HCT116 (cell line): Measurements from ENCODE around the gene PCNP. TPM values are rescaled to one million over a fixed set of nuclear protein-coding genes. Genes with fewer than 3 reads are reported as not detected.
A peak's percentile ranks its signal among the peaks of the same experiment; 100 is the strongest.

Source experiments
- ATAC-seq: fragments of 200-7000 bp; cut with Tn5 transposase; 2 replicates; pipeline ENCODE4 v1.9.1; 2020; ENCODE audit warnings: mild to moderate bottlenecking, moderate library complexity
- BruUV-seq: library from RNA; stranded (reverse); fragments of 400-500 nt; replicated peaks from 2 replicates; lab custom pipeline; 2021; lab: Mats Ljungman, UMichigan
- CTCF ChIA-PET: fragments of 300-600 bp; sonication (Branson Sonifier 250); formaldehyde crosslinking; loops from one replicate; lab custom pipeline; 2021; ENCODE audit warnings: antibody characterized with exemption; lab: Charles Lee
- POLR2A ChIA-PET: fragments of 300-600, 350-600 bp; sonication (Branson Sonifier 250); formaldehyde crosslinking; loops from one replicate; lab custom pipeline; 2021; ENCODE audit warnings: antibody characterized with exemption; lab: Charles Lee
- RAD21 ChIA-PET, 2 experiments: fragments of 300-600 bp; sonication (Branson Sonifier 250); formaldehyde crosslinking; loops; one replicate each; lab custom pipeline; 2023; ENCODE audit warnings: low total read pairs in 2 of 2; ENCODE audit not compliant: uncharacterized antibody in 2 of 2, unreplicated experiment in 2 of 2, low non-redundant PET in 1 of 2; lab: Charles Lee
- DNase-seq: peaks from one replicate; pipeline ENCODE4 v3.0.0-alpha.2; 2010; ENCODE audit warnings: low read depth, low spot score
- H2AFZ ChIP-seq: fragments of 200-600 bp; shearing (Covaris generic), sonication (generic); 2 replicates; pipeline ENCODE4 v1.6.1; 2017; ENCODE audit warnings: low read depth, mixed run types, mixed read lengths, antibody characterized with exemption, low read length; ENCODE audit not compliant: poor library complexity, severe bottlenecking
- H3K27ac ChIP-seq: 2 replicates; pipeline ENCODE4 v1.5.1; 2012; ENCODE audit warnings: low read depth, low read length
- H3K27me3 ChIP-seq: fragments of 200-600 bp; sonication (generic); 2 replicates; pipeline ENCODE4 v1.6.1; 2016; ENCODE audit warnings: mixed run types, low read length, mixed read lengths; ENCODE audit not compliant: insufficient read depth
- H3K36me3 ChIP-seq, 2 experiments: fragments of 200-500 bp in 1 of 2; fragments of 200-600 bp in 1 of 2; sonication (Bioruptor generic) in 1 of 2; sonication (generic) in 1 of 2; 2 replicates each; pipeline versions ENCODE4 v1.5.1 to v1.6.1; 2014 to 2016; ENCODE audit warnings: low read length in 2 of 2, inconsistent platforms in 1 of 2, mixed read lengths in 1 of 2, mixed run types in 1 of 2; ENCODE audit not compliant: insufficient read depth in 2 of 2, control insufficient read depth in 1 of 2
- H3K4me1 ChIP-seq, 2 experiments: fragments of 200-600 bp in 1 of 2; sonication (generic) in 1 of 2; 2 replicates each; pipeline versions ENCODE4 v1.5.1 to v1.6.1; 2012 to 2017; ENCODE audit warnings: low read length in 2 of 2, inconsistent platforms in 1 of 2, mild to moderate bottlenecking in 1 of 2, mixed read lengths in 1 of 2, mixed run types in 1 of 2, moderate library complexity in 1 of 2; ENCODE audit not compliant: insufficient read depth in 2 of 2, control insufficient read depth in 1 of 2
- H3K4me2 ChIP-seq: fragments of 200-600 bp; sonication (generic); 2 replicates; pipeline ENCODE4 v1.6.1; 2017; ENCODE audit warnings: mixed run types, low read length, mixed read lengths
- H3K4me3 ChIP-seq, 2 experiments: fragments of 200-600 bp in 1 of 2; sonication (generic) in 1 of 2; replicated peaks in 1 of 2; 2 replicates each; pipeline ENCODE4 v1.5.1; 2011 to 2016; ENCODE audit warnings: low read length in 2 of 2, control low read depth in 1 of 2, low read depth in 1 of 2, mild to moderate bottlenecking in 1 of 2, mixed read lengths in 1 of 2, mixed run types in 1 of 2
- H3K79me2 ChIP-seq: fragments of 200-600 bp; sonication (generic); 2 replicates; pipeline ENCODE4 v1.6.1; 2017; ENCODE audit warnings: mild to moderate bottlenecking, mixed run types, low read length, moderate library complexity, mixed read lengths; ENCODE audit not compliant: insufficient read depth
- H3K9ac ChIP-seq: fragments of 200-600 bp; sonication (generic); 2 replicates; pipeline ENCODE4 v1.6.1; 2016; ENCODE audit warnings: low read length, mixed read lengths
- H3K9me2 ChIP-seq: fragments of 200-600 bp; sonication (generic), shearing (Covaris generic); 2 replicates; pipeline ENCODE4 v1.6.1; 2017; ENCODE audit warnings: mixed run types, mild to moderate bottlenecking, moderate library complexity; ENCODE audit not compliant: insufficient read depth
- H3K9me3 ChIP-seq, 2 experiments: fragments of 200-500 bp in 1 of 2; fragments of 200-600 bp in 1 of 2; sonication (Bioruptor generic) in 1 of 2; sonication (generic) in 1 of 2; 2 replicates each; pipeline ENCODE4 v1.6.1; 2014 to 2017; ENCODE audit warnings: low read length in 2 of 2, mixed read lengths in 2 of 2, inconsistent platforms in 1 of 2, low read depth in 1 of 2, mild to moderate bottlenecking in 1 of 2, mixed run types in 1 of 2, moderate library complexity in 1 of 2; ENCODE audit not compliant: control insufficient read depth in 1 of 2, insufficient read depth in 1 of 2
- H4K20me1 ChIP-seq: fragments of 200-600 bp; sonication (generic), shearing (Covaris generic); 2 replicates; pipeline ENCODE4 v1.6.1; 2017; ENCODE audit warnings: mixed run types, mild to moderate bottlenecking, moderate library complexity; ENCODE audit not compliant: insufficient read depth
- RAD21 ChIP-seq: IDR thresholded peaks from 2 replicates; pipeline ENCODE4 v1.6.1; 2012; ENCODE audit warnings: low read depth, mild to moderate bottlenecking
- REST ChIP-seq: IDR thresholded peaks from 2 replicates; pipeline ENCODE4 v1.6.1; 2012; ENCODE audit warnings: low read depth
- intact Hi-C: fragments of 100-400 bp; cut with micrococcal nuclease; formaldehyde crosslinking; loops from 2 replicates; pipeline ENCODE4 v1.10.0; 2022
- total RNA-seq: library from RNA; stranded (reverse); gene quantifications from one replicate; pipeline ENCODE4 v1.2.1, GENCODE V29; 2021; ENCODE audit not compliant: unreplicated experiment
- TF ChIP-seq, protein P1 (sequence below), 3 experiments: fragments of 200-600 bp in 1 of 3; sonication (generic) in 1 of 3; IDR thresholded peaks in 2 of 3; conservative IDR thresholded peaks in 1 of 3; 2 replicates each; pipeline ENCODE4 v1.5.1; 2012 to 2017; ENCODE audit warnings: low read depth in 2 of 3, low read length in 2 of 3, antibody characterized with exemption in 1 of 3, borderline replicate concordance in 1 of 3, control low read depth in 1 of 3, mild to moderate bottlenecking in 1 of 3, mixed read lengths in 1 of 3, mixed run types in 1 of 3, moderate library complexity in 1 of 3; ENCODE audit not compliant: insufficient read depth in 1 of 3

The PCNP gene
- total RNA-seq, 1 experiment from 2014 or later, result 177 TPM

DNA sequence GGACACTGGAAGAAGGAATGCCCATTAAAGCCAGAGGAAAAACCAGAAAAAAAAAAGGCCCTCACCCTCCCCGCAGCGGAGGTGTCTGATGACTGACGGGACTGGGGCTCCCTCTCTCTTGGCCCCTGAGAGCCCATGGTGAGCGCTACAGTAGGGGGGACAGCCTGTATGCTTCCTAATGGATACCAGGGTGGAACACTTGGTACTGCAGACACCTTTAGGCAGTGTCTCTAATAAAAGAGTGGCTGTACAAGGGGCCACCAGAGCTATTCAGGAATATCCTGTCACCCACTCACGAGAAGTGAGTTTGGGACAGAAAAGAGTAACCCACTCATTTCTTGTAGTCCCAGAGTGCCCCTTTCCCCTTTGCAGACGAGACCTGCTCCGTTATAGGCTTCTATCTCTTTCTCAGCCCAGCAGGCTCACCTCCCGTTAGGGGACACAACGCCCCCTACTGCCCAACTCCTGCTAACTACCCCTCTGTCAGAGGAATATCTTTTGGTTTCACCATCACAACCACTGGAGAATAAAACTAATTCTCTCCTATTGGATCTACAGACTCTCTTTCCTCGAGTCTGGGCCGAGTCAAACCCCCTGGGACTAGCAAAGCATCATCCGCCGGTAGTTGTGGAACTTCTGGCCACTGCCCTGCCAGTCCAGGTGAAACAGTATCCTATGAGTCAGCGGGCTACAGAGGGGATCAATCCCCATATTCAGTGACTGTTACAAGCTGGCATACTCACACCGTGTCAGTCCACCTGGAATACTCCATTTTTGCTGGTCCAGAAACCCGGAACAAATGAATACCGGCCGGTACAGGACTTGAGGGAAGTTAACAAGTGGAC lies 62.2 kb downstream of the PCNP start:
- CTCF ChIA-PET, result interaction anchor here (1.1 kb wide), 1 partner anchor 10 kb away, joined by 3 read pairs; no protein-coding TSS in a partner anchor
- Histone ChIP-seq H3K4me2 (peak overlapping the region; percentile 17; the same call in 1 of the 2 replicates), H3K4me1 (0 out of 4 replicates have a peak, but pooled peaks cover 0 to 3% of the 10 kb centered on the region in 2 experiments), H3K9ac (no peak overlapping the region)
- POLR2A ChIA-PET, result no interaction called here
- intact Hi-C loops, result loop anchor here (1.0 to 10.0 kb wide), 2 partner anchors 63 to 431 kb away; no protein-coding TSS in a partner anchor
- TF ChIP-seq RAD21 (peak; percentile 66), REST (no peak)
- TF ChIP-seq, protein P1, sequence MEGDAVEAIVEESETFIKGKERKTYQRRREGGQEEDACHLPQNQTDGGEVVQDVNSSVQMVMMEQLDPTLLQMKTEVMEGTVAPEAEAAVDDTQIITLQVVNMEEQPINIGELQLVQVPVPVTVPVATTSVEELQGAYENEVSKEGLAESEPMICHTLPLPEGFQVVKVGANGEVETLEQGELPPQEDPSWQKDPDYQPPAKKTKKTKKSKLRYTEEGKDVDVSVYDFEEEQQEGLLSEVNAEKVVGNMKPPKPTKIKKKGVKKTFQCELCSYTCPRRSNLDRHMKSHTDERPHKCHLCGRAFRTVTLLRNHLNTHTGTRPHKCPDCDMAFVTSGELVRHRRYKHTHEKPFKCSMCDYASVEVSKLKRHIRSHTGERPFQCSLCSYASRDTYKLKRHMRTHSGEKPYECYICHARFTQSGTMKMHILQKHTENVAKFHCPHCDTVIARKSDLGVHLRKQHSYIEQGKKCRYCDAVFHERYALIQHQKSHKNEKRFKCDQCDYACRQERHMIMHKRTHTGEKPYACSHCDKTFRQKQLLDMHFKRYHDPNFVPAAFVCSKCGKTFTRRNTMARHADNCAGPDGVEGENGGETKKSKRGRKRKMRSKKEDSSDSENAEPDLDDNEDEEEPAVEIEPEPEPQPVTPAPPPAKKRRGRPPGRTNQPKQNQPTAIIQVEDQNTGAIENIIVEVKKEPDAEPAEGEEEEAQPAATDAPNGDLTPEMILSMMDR (IDR thresholded peaks at IDR 0.05 in 2 of 3, conservative IDR thresholded peaks at IDR 0.05 in 1 of 3; ENCODE audit: borderline replicate concordance in 1 of 3, insufficient read depth in 1 of 3, low read depth in 2 of 3, low read length in 2 of 3), result peak; percentile 40 to 80 (median 78); a peak in 5 of 6 replicates
- TF ChIP-seq, all 23 proteins: peak for 2
- H3K79me2 ChIP-seq, result no peaks in the 10 kb centered on the region
- no peak overlapping the region for H2AFZ ChIP-seq
- no peaks in the 10 kb centered on the region for H3K36me3 ChIP-seq
- RAD21 ChIA-PET, result no interaction called here
- no TSS peak for BruUV-seq
- H3K27me3 ChIP-seq, result no peaks in the 10 kb centered on the region
- no peaks in the 10 kb centered on the region for H4K20me1 ChIP-seq
- DNase-seq (peak; percentile 27), ATAC-seq (peak; percentile 94)
- no peak overlapping the region for H3K4me3 ChIP-seq
- H3K9me3 ChIP-seq, result no peaks in the 10 kb centered on the region
- H3K27ac ChIP-seq, result no peak overlapping the region
- no peaks in the 10 kb centered on the region for H3K9me2 ChIP-seq
